ENCODE measurements around the gene STAB1.

The STAB1 gene

GRCh38 chr3:52503788-52504424 lies 8.8 kb downstream of the STAB1 start:
- no peak for DNase-seq (ENCODE audit: low read depth in 1 of 2, low spot score in 1 of 2)

DNA sequence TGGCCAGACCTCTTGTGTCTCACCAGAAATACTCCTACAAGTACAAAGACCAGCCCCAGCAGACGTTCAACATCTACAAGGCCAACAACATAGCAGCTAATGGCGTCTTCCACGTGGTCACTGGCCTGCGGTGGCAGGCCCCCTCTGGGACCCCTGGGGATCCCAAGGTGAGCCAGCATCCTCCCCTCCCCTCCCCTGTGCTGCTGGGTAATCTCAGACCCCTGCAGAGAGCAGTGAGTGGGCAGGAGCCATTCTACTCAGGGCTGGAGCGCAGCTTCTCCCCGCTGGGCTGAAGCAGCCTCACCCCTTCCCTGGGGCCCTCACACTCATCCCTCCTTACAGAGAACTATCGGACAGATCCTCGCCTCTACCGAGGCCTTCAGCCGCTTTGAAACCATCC lies 9.8 kb downstream of the STAB1 start:
- no peak for DNase-seq (ENCODE audit: low read depth in 1 of 2, low spot score in 1 of 2)

DNA sequence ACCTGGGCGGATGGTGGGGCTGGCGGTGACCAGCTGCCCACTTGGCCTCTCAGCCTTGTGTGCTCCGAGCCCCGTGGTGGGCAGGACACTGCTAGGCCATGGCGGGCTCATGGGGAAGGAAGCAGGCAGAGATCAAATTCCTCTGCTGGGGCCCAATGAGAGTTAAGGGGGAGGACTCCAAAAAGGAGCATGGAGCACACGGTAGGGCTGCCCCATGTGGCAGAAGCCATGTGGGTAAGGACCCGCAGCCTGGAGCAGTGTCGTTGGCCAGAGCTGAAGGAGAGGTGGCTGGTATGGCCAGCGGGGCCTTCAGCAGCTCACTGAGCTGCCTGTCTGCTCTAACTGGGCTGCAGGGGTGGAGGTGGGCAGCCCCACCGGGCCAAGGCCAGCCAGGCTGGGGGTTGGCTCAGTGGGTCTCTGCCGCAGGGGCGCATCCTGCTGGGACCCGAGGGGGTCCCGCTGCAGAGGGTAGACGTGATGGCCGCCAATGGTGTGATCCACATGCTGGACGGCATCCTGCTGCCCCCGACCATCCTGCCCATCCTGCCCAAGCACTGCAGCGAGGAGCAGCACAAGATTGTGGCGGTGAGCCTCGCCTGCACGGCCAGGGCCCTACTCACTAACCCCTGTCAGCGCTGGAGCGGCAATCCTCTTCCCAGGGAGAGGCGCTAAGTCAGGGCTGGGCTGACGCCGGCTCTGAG lies 11.3 kb downstream of the STAB1 start:
- DNase-seq (ENCODE audit: low read depth in 1 of 2, low spot score in 1 of 2): no peak

DNA sequence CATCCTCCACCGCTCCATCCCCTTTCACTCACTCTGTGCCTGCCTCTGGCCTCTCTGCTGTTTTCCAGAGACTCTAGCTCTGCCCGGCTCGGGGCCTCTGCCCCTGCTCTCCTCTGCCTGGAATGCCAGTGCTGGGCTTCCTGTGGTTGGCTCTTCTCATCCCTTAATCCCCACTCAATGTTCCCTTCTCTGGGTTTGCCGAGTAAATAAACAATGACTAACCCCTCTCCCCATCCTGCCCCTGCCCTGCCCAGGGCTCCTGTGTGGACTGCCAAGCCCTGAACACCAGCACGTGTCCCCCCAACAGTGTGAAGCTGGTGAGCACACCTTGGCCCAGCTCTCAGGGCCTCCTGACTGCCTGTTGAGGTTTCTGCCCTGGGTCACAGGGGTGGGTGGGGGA lies 12.2 kb downstream of the STAB1 start:
- no peak for DNase-seq (ENCODE audit: low read depth in 1 of 2, low spot score in 1 of 2)

- no peak for DNase-seq (ENCODE audit: low read depth in 1 of 2, low spot score in 1 of 2)
Observed at GRCh38 chr3:52509753-52510328, 14.7 kb downstream of the STAB1 start.

DNA sequence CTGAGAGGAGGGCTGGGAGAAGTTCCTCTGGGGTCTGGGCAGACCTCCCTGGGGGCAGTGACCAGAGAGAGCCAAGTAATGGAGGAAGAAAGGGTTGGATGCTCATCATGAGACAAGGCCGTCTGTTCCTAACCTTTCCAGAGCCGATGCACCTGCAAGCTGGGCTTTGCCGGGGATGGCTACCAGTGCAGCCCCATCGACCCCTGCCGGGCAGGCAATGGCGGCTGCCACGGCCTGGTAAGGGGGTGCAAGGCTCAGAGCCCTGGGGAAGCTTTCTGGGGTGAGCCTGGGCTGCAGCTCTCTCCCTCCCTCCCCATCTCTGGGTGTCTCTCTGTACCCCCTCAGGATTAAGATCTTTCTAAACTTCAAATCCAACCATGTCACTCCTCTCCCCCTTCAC lies 16.4 kb downstream of the STAB1 start:
- no peak for DNase-seq (ENCODE audit: low read depth in 1 of 2, low spot score in 1 of 2)

DNA sequence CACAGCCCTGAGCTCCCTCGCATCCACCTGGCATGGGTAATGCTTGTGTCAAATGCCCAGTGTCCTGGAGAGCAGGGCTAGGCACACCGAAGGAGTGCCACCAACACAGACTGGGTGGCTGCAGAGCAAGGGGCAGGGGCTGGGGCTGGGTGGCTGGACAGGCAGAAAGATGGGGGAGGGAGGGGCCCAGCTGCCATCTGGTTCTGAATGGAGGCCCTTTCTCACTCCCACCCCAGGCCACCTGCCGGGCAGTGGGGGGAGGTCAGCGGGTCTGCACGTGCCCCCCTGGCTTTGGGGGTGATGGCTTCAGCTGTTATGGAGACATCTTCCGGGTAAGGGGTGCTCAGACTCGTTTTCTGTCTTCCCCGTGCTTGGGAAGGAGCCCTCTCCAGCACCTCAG lies 17.0 kb downstream of the STAB1 start:
- no peak for DNase-seq (ENCODE audit: low read depth in 1 of 2, low spot score in 1 of 2)

GRCh38 chr3:52512727-52513126 lies 17.6 kb downstream of the STAB1 start:
- DNase-seq (ENCODE audit: low read depth in 1 of 2, low spot score in 1 of 2): no peak

GRCh38 chr3:52513281-52513680 lies 18.1 kb downstream of the STAB1 start:
- no peak for DNase-seq (ENCODE audit: low read depth in 1 of 2, low spot score in 1 of 2)

DNA sequence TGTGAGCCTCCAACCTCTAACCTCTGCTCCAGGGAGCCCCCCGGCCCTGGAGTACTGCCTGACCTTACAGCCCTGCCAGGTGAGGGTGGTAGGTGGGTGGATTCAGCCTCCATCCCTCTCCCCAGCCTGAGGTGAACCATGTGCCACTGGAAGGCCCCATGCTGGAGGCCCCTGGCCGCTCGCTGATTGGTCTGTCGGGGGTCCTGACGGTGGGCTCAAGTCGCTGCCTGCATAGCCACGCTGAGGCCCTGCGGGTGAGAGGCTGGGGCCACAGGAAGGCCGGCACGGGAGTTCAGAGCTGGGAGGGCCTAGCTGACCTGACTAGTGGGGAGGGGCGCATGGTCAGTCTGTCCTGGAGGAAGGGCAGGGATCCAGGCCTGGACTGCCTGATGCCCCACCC lies 19.4 kb downstream of the STAB1 start:
- no peak for DNase-seq (ENCODE audit: low read depth in 1 of 2, low spot score in 1 of 2)

DNA sequence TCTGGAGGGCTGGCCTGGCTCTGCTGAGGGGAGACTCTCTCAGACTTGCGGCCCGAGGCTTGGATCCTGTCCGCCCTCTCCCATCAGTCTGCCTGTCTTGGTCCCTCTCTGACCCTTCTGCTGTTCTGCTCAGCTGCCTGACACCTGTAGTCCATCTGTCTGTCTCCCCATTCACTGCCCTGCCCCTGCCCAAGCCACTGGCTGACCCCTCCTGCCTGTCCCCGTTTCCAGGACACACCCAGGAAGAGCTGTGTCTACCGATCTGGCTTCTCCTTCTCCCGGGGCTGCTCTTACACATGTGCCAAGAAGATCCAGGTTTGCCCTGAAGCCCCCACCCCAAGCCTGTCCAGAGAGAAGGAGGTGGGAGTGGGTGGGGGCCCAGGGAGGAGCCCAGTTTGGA lies 20.1 kb downstream of the STAB1 start:
- DNase-seq (ENCODE audit: low read depth in 1 of 2, low spot score in 1 of 2): no peak

DNA sequence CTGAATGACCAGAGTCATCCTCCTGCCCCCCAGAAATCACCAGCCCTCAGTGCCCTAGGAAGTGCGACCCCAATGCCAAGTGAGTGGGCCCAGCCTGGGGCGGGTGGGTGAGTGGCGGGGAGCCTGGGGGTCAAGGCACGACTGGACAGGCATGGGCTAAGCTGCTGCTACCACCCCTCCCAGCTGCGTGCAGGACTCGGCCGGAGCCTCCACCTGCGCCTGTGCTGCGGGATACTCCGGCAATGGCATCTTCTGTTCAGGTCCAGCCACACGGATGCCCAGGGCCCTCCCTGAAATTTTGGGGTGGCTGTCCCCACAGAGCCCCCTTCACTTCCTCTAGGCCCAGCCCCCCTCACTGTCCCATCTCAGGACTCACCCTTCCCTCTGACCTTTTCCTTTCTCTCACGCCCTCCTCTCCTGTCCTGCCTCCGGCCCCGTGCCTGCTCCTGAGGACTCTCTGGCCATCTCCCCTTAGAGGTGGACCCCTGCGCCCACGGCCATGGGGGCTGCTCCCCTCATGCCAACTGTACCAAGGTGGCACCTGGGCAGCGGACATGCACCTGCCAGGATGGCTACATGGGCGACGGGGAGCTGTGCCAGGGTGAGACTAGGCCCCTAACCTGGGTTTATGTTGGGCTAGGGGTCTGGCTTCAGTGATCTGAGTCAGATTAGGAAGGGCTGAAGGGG lies 21.5 kb downstream of the STAB1 start:
- DNase-seq (ENCODE audit: low read depth in 1 of 2, low spot score in 1 of 2): no peak

DNA sequence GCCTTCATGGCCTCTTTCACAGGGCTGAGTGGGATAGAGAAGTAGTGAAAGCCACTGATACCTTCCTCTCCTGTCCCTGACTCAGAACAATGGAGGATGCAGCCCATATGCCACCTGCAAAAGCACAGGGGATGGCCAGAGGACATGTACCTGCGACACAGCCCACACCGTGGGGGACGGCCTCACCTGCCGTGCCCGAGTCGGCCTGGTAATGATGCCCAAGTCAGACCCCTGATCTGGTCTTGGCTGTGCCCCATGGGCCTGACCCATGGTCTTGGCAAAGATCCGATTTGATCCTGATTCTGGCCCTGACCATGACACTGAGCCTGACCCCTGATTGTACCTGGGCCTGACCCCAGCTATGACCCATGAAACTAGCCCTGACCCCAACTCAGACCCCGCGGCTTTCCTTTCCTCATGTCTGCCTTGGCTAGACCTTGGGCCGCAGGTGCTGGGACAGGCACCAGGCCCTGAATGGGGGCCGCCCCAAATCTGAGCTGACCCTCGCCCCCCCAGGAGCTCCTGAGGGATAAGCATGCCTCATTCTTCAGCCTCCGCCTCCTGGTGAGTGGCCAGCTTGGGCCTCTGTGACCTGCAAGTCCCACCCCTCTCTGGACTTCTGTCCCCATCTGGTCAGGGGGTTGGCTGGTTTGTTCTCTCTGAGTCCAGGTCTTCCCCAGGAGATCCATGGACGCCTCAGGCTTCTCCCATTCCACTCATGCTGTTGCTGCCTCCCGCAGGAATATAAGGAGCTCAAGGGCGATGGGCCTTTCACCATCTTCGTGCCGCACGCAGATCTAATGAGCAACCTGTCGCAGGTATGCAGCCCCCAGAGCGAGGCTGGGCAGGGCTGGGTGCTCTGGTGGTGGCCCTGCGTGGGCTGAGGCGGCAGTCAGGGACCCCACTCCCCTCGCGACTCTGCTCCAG lies 22.9 kb downstream of the STAB1 start:
- no peak for DNase-seq (ENCODE audit: low read depth in 1 of 2, low spot score in 1 of 2)

- DNase-seq (ENCODE audit: low read depth in 1 of 2, low spot score in 1 of 2): no peak
Observed at GRCh38 chr3:52518723-52519444, 23.7 kb downstream of the STAB1 start.

DNA sequence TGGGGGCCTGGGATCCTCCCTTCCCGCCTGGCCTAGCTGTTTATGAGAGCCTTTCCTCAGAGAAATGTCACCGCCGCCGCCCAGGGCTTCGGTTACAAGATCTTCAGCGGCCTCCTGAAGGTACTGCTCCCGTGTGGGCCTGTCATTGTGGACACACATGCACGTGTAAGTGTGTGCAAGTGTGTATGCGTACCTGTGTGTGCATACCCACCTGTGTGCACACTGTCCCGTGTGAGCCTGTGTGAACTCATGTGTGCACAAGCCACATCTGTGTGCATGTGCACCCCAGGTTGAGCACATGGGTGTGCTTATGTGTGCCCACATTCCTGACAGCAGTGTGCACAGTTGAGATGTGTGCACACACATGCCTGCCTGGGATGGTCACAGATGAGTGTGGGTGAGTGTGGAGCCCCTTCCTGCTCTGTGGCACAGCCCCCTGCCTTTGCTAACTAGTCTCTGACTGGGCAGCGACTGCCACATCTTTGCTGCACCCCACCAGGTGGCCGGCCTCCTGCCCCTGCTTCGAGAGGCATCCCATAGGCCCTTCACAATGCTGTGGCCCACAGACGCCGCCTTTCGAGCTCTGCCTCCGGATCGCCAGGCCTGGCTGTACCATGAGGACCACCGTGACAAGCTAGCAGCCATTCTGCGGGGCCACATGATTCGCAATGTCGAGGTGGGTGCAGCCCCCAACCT lies 24.5 kb downstream of the STAB1 start:
- no peak for DNase-seq (ENCODE audit: low read depth in 1 of 2, low spot score in 1 of 2)

DNA sequence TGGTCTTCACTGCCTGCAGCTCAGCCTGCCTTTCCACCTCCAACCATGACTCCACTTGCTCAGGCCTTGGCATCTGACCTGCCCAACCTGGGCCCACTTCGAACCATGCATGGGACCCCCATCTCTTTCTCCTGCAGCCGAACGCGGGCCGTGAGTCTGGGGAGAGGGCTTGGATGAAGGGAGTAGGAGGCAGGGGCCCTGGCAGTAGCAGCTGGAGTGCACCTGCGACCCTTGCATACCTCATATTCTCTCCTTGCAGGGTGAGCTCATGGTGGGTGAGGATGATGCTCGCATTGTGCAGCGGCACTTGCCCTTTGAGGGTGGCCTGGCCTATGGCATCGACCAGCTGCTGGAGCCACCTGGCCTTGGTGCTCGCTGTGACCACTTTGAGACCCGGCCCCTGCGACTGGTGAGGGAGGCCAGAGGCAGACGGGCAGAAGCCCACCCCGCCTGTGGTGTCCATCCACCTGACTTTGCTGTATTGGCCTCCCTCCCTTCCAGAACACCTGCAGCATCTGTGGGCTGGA lies 25.1 kb downstream of the STAB1 start:
- DNase-seq (ENCODE audit: low read depth in 1 of 2, low spot score in 1 of 2): no peak

- no peak for DNase-seq (ENCODE audit: low read depth in 1 of 2, low spot score in 1 of 2)
Observed at GRCh38 chr3:52520716-52521487, 25.8 kb downstream of the STAB1 start.

DNA sequence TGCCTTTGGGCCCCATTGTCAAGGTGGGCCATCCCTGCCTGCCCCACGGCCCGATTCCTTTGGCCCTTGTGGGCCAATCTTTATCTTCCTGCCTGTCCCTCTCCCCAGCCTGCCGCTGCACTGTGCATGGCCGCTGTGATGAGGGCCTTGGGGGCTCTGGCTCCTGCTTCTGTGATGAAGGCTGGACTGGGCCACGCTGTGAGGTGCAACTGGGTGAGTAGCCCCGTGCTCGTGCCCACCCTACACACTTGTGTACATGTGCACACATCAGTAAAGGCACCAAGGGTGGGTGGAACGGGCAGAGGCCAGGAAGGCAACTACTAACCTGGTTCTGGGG lies 26.3 kb downstream of the STAB1 start:
- DNase-seq (ENCODE audit: low read depth in 1 of 2, low spot score in 1 of 2): no peak

Data from stimulated activated CD4-positive, alpha-beta T cell treated with anti-CD3 and anti-CD28 coated beads, Interleukin-15, amount 100 ng/mL, for 1 hour (primary cell).